Measurements from ENCODE around the gene TM2D3.
"Not testable (repeated sequence)": the region's sequence is repeated elsewhere in the genome, so short reads cannot be mapped to it uniquely, and the experiment has no call there.

The TM2D3 gene

GRCh38 chr15:101657171-101657570, 5.0 kb upstream of the TM2D3 start:
- no peak for DNase-seq (ENCODE audit: low read depth)

DNA sequence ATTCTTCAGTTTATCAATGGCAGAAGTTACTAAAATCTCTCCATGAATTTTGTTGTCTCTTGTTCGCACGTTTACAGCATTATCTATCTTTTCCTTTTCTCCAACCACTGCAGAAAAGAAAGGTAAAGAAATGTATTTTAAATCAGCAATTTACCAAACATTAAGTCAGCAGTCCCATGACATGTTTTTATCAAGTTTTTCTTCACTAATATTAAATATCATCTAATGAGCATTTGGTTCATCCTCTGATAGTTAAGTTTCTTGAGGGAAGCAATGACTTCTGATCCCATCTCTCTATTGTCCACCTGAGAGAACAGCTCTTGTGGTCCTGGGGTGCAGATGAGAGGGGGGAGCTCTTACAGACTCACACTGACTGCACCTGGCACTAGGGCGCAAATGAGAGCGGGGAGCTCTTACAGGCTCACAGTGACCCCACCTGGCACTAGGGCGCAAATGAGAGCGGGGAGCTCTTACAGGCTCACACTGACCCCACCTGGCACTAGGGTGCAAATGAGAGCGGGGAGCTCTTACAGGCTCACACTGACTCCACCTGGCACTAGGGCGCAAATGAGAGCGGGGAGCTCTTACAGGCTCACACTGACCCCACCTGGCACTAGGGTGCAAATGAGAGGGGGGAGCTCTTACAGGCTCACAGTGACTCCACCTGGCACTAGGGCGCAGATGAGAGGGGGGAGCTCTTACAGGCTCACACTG, 2.6 kb upstream of the TM2D3 start:
- not testable (repeated sequence) for DNase-seq (ENCODE audit: low read depth)

DNA sequence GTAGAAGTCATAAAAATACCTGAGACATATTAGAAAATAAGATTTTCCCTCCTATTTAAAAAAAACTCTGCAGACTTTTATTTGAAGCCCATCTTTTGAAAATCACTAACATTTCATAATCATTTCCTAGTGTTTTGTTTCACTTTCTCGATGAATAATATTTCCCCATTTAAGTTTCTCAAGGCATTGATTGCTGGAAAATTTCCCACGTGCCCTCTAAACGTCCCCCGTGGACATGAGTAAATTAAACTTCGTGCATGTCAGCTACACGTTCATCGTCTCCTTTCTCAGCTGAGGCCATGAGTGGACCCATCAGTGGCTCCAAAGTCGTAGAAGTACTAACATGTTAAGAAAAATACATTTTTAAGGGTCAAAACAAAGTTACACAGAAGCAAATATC, 2.0 kb upstream of the TM2D3 start:
- no peak for DNase-seq (ENCODE audit: low read depth)

- DNase-seq (ENCODE audit: low read depth): no peak
Measured at GRCh38 chr15:101652786-101653430, 727 bp upstream of the TM2D3 start.

DNA sequence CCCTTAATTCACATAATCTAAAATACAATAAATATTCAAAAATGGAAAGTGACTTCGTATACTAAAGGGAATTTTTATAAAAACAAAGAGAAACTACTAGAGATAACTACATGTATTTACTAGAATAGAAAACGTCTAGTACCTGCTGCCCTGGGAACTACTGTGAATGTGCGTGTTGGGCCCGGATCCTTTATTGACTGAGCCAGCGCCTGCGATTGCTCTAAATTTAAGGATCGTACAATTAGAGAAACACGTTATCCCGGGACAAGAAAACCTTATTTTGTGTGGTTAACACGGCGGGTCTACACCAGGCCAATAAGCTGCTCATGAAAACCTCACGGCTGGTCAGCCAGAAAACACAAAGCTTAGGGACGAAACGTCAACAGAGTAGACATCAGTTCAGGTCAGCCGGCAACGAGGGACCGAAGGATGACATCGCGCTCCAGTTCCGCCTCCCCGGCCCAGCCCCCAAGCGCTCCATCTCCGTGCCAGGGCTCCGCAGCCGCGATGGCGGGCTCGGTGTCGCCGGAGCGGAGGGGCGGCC, 555 bp downstream of the TM2D3 start:
- DNase-seq (ENCODE audit: low read depth): no peak

DNA sequence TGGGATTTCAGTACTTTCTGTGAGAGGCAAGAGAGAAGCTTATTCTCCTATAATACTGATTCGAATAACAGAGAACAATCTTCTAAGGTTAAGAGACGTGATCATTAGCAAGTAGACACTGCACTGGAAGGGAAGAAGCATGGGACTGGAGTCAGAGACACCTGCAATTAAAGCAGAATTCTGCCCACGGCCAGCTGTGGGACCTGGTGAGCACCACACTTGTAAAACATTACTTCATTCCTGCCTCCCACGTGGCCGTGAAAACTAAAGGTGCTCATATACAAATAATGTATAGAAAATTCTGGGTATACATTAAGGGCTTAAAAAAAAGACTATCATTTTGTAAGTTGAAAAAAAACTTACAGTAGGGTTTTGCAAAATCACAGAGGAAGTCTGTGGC, 2.0 kb downstream of the TM2D3 start:
- DNase-seq (ENCODE audit: low read depth): no peak

DNA sequence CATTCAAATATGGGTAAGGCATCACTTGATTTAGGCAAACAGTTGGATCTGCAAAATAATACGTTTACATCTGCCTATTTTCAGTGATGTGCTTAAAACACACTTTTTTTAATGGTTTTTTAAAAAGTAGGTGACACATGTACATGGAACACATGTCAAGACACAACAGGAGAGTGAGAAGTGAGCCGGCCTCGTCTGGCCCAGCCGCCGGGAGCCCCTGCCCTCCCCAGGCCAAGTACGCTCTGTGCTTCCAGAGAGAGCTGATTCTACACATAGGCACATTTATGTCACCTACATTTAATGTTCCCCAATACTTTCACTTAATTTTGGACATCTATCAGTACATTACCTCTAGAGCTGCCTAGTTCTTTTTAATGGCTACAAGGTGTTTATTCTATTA, 3.8 kb downstream of the TM2D3 start:
- DNase-seq (ENCODE audit: low read depth): no peak

DNA sequence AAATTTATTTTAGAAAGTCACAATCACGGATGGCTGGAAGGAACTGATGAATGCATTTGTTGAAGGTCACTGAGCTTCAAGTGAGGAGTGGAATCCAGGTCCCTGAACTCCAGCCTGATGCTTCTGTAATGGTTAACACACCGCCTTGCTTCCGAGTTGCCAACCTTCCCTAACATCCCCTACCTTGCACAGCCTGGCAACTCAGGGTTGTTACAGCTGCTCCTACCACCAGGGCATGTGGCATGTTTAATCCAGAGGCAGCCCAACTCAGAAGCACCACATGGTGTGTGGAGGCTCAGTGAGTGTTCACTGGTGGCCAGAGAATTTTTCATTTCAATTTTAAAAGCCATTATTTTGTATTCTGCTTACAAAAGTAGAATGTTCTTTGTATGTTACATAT, 4.9 kb downstream of the TM2D3 start:
- DNase-seq (ENCODE audit: low read depth): no peak

DNA sequence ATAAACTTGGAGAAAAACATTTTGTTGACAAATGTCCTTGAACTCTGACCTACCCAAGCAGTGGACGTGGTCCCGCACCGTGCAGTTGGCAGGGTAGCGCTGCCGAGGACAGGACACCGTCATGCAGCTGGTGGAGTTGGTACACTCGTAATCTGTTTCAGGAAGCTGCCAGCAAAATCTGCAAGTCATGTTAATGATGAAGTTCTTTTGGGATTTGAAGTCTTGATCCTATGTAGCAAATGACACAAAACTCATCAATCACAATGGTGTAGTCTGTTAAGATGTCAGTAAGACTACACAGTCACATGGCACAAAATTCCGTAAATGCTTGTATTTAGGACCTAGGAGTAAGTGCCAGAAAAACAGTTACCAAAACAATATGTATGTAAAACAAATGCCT, 5.5 kb downstream of the TM2D3 start:
- DNase-seq (ENCODE audit: low read depth): no peak

GRCh38 chr15:101642361-101642760, 9.8 kb downstream of the TM2D3 start:
- no peak for DNase-seq (ENCODE audit: low read depth)

DNA sequence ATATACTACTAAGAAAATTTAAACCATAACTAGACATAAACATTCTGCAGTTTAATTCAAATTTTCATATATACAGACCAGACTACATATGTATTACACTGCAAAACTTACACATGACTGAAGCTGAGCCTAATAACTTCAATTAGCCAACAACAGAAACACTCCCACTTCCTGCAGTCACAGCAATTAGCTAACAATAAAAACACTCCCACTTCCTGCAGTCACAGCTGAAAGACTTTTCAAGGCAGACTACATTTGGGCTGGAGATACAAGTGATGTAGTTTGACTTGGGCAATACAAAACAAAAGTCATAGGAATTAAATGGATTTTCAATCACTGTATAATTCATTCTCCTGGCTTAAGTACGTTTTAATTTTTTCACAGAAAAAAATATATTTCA, 10.3 kb downstream of the TM2D3 start:
- no peak for DNase-seq (ENCODE audit: low read depth)

DNA sequence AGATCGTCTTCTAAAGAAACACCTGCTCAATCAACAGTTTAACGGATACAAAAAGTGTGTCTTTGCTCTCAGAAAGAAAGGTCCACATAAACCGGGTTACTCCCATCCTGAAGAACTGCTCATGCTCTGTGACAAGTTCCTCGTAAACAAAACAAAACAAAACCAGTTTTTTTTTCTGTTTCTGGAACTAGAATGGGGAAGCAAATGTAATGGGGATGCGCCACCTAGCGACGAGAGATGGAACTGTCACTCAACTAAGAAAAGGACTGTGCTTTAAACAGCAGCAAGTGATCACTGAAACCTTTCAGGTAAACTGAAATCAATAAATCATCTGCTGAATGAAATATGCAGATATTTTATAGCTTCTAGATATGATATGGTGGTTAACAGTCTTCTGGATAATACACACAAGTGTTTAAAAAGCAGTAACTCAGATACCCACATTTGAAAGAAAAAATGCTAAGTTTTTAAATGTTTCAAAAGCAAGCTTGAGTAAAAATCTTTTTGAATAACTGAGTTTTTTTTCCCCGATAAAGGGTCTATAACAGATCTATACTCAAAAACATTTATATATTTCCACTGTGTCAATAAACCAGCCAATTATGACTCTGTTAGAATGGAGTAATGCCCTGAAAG, 10.9 kb downstream of the TM2D3 start:
- DNase-seq (ENCODE audit: low read depth): peak; percentile 44

DNA sequence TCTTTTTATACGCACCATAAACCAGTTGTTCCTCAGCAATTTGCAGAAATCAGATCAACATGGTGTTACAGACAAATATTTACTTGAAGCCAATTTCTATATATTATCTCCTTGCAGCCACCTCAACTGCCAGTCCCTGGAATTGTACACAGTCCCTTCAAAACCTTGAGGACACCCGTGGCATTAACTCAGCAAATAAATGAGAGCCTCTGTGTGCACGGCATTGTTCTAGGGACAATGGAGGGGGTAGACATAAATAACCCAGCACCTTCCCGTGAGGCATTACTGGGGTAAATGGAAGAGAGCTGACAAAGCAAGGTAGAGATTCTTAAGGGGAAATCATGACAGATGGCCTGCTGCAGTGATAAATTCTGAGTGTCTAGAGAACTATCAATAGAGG, 12.5 kb downstream of the TM2D3 start:
- DNase-seq (ENCODE audit: low read depth): no peak

DNA sequence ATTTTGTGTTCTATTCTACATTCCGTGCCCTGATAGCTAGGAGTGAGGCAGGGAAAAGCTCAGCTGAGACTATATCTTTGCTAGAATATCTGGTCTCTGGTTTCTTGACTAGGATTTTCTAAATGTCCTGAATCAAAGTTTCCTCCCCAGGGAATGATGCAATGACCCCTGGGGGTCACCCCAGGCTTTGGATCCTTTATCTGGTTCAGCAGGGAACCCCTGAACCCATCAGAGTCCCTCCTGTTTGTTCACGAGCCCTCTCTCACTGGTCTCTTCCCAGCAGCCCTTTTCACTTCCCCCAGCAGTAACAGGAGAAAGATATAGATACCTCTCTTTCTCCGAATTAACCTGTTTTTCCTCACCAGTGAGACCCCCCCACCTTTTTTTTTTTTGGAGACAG, 14.3 kb downstream of the TM2D3 start:
- no peak for DNase-seq (ENCODE audit: low read depth)

GRCh38 chr15:101637516-101637915, 14.7 kb downstream of the TM2D3 start:
- DNase-seq (ENCODE audit: low read depth): no peak

GRCh38 chr15:101637038-101637437, 15.1 kb downstream of the TM2D3 start:
- DNase-seq (ENCODE audit: low read depth): no peak

DNA sequence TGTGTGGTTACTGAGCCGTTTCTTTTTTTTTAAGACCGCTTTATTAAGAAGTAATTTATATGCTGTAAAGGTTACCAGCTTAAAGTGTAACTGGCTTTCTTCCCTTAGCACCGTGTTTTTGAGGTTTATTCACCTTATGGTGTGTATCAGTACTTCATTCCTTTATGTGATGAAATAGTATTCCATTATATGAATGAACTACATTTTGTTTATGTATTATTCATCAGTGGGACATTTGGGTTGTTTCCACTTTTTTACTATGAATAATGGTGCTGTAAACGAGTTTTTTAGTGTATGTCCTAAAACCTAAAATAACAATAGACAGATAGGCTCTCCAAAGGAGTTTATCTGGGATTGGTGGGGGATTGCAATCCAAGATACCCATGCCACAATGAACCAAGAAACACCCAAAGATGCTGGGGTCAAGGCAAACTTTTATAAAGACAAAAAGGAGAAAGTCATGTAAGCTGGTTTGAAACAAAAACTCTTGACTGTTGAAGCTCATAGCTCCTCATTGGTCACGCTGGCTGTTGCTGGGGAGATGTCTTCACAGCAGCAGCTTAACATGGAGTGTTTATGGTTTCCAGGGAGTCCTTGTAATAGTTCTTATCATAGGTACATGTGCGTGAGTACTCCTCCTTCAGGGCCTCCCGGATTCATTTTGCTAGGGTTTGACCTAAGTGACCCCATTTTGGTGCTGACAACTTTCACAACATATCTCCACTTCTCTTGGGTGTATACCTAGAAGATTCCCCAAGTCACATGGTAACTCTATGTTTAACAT, 16.0 kb downstream of the TM2D3 start:
- no peak for DNase-seq (ENCODE audit: low read depth)

GRCh38 chr15:101633356-101633755, 18.8 kb downstream of the TM2D3 start:
- no peak for DNase-seq (ENCODE audit: low read depth)

GRCh38 chr15:101626729-101627128, 25.5 kb downstream of the TM2D3 start:
- not testable (repeated sequence) for DNase-seq (ENCODE audit: low read depth)

- DNase-seq (ENCODE audit: low read depth): no peak
Measured at GRCh38 chr15:101625980-101626379, 26.2 kb downstream of the TM2D3 start.

DNA sequence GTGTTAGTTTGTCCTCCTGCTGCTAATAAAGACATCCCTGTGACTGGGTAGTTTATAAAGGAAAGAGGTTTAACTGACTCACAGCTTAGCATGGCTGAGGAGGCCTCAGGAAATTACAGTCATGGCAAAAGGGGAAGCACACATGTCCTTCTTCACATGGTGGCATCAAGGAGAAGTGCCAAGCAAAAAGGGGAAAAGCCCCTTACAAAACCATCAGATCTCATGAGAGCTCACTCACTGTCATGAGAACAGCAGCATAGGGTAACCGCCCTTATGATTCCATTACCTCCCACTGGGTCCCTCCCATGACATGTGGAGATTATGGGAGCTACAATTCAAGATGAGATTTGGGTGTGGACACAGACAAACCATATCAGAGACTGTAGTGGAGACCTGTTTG, 27.0 kb downstream of the TM2D3 start:
- DNase-seq (ENCODE audit: low read depth): no peak
